GM23248 (cell line): ENCODE data around the gene QRICH2. TPM values are rescaled to one million over a fixed set of nuclear protein-coding genes. Genes with fewer than 3 reads are reported as not detected.

Source experiments
- DNase-seq: peaks from one replicate; pipeline ENCODE4 v3.0.0-alpha.2; 2015
- H2AFZ ChIP-seq: fragments of 200-600 bp; sonication (generic); 2 replicates; pipeline ENCODE4 v1.6.1; 2016; ENCODE audit warnings: antibody characterized with exemption
- H3F3A ChIP-seq: fragments of 200-600 bp; sonication (generic); 2 replicates; pipeline ENCODE4 v1.6.1; 2016; ENCODE audit warnings: mild to moderate bottlenecking, antibody characterized with exemption, mixed run types; ENCODE audit not compliant: insufficient read depth
- H3K27ac ChIP-seq: fragments of 200-600 bp; sonication (generic); 2 replicates; pipeline ENCODE4 v1.5.1; 2016; ENCODE audit warnings: mild to moderate bottlenecking
- H3K27me3 ChIP-seq: fragments of 200-600 bp; sonication (generic); replicated peaks from 2 replicates; pipeline ENCODE4 v1.6.1; 2016; ENCODE audit warnings: mild to moderate bottlenecking; ENCODE audit not compliant: insufficient read depth
- H3K36me3 ChIP-seq: fragments of 200-600 bp; sonication (generic); 2 replicates; pipeline ENCODE4 v1.6.1; 2016; ENCODE audit warnings: low read depth, mild to moderate bottlenecking
- H3K4me1 ChIP-seq: fragments of 200-600 bp; sonication (generic); 2 replicates; pipeline ENCODE4 v1.6.1; 2016; ENCODE audit warnings: mild to moderate bottlenecking; ENCODE audit not compliant: insufficient read depth
- H3K4me2 ChIP-seq: fragments of 200-600 bp; sonication (generic); one replicate; pipeline ENCODE4 v1.6.1; 2016; ENCODE audit warnings: mild to moderate bottlenecking; ENCODE audit not compliant: unreplicated experiment
- H3K4me3 ChIP-seq: fragments of 200-600 bp; sonication (generic); 2 replicates; pipeline ENCODE4 v1.5.1; 2016; ENCODE audit warnings: mild to moderate bottlenecking
- H3K79me2 ChIP-seq: fragments of 200-600 bp; sonication (generic); 2 replicates; pipeline ENCODE4 v1.6.1; 2016; ENCODE audit warnings: mild to moderate bottlenecking; ENCODE audit not compliant: insufficient read depth
- H3K9ac ChIP-seq: fragments of 200-600 bp; sonication (generic); 2 replicates; pipeline ENCODE4 v1.6.1; 2016; ENCODE audit warnings: mild to moderate bottlenecking
- H3K9me2 ChIP-seq: fragments of 200-600 bp; sonication (generic); 2 replicates; pipeline ENCODE4 v1.6.1; 2016; ENCODE audit warnings: mixed run types, mild to moderate bottlenecking, moderate library complexity; ENCODE audit not compliant: insufficient read depth
- H3K9me3 ChIP-seq: fragments of 200-600 bp; sonication (generic); one replicate; pipeline ENCODE4 v1.6.1; 2017; ENCODE audit warnings: low read depth
- H4K20me1 ChIP-seq: fragments of 200-600 bp; sonication (generic); 2 replicates; pipeline ENCODE4 v1.6.0; 2016; ENCODE audit not compliant: insufficient read depth
- EZH2 ChIP-seq: fragments of 200-600 bp; sonication (generic); IDR thresholded peaks from 2 replicates; pipeline ENCODE4 v1.6.1; 2018; ENCODE audit warnings: antibody characterized with exemption, mild to moderate bottlenecking; ENCODE audit not compliant: insufficient read depth, poor library complexity, severe bottlenecking
- EZH2phosphoT487 ChIP-seq: fragments of 200-600 bp; sonication (generic); IDR thresholded peaks from 2 replicates; pipeline ENCODE4 v1.6.1; 2018; ENCODE audit warnings: antibody characterized with exemption, moderate library complexity, mild to moderate bottlenecking, low read depth; ENCODE audit not compliant: insufficient read depth
- WGBS, 2 experiments: methylation state at CpG; one replicate each; pipeline ENCODE4 v1.1.6; 2015 to 2017; ENCODE audit warnings: low lambda C conversion rate in 2 of 2, low coverage in 1 of 2; ENCODE audit errors: missing lambda C conversion rate in 2 of 2; 5-methylcytosine and 5-hydroxymethylcytosine counted together
- in situ Hi-C: fragments of 300-500 bp; cut with MboI; formaldehyde crosslinking; loops from 2 replicates; pipeline ENCODE4 v1.15.0; 2020
- polyA plus RNA-seq: library from polyadenylated mRNA; unstranded; fragments of >200 nt; fragmentation: Nextera tagmentation; extraction: Ambion mirVana; gene quantifications from 2 replicates; pipeline ENCODE4 v1.2.1, GENCODE V29; 2016
- total RNA-seq: library from RNA; depleted of rRNA; stranded (reverse); fragments of >200 nt; shearing (Covaris generic); gene quantifications from 2 replicates; pipeline ENCODE4 v1.2.3, GENCODE V29; 2014

Gene QRICH2
- total and polyA plus RNA-seq, 2 experiments from 2014 or later: 1.3 to 4.0 TPM

GRCh38 chr17:76237859-76238313 is 70.2 kb downstream of the QRICH2 start:
- no peaks in the 10 kb centered on the region for H3K79me2 ChIP-seq
- peak; percentile 40 for DNase-seq
- no peaks in the 10 kb centered on the region for H3K36me3 ChIP-seq
- no peak overlapping the region for H3K4me3 ChIP-seq
- in situ Hi-C loops: no loop called here
- no peak overlapping the region for H3K4me2 ChIP-seq
- peaks cover 2% of the 10 kb centered on the region; the same call in 1 of the 2 replicates for H3K4me1 ChIP-seq
- H4K20me1 ChIP-seq: no peaks in the 10 kb centered on the region
- no peak overlapping the region for H2AFZ ChIP-seq
- no peak overlapping the region for H3K27ac ChIP-seq
- H3F3A ChIP-seq: peaks cover 10% of the 10 kb centered on the region
- H3K9ac ChIP-seq: no peak overlapping the region
- no peaks in the 10 kb centered on the region for H3K9me3 ChIP-seq
- WGBS, 2 experiments: 77 to 82% methylated on average over 7 of the region's 7 CpGs
- TF ChIP-seq EZH2 (no peak), EZH2phosphoT487 (no peak)
- H3K9me2 ChIP-seq: no peaks in the 10 kb centered on the region
- H3K27me3 ChIP-seq: peaks cover 31% of the 10 kb centered on the region

GRCh38 chr17:76236603-76237002 is 71.5 kb downstream of the QRICH2 start:
- no peak overlapping the region for H3K4me3 ChIP-seq
- peaks cover 23% of the 10 kb centered on the region for H3F3A ChIP-seq
- H3K27ac ChIP-seq: no peak overlapping the region
- in situ Hi-C loops: no loop called here
- no peaks in the 10 kb centered on the region for H4K20me1 ChIP-seq
- H3K9me3 ChIP-seq: no peaks in the 10 kb centered on the region
- no peaks in the 10 kb centered on the region for H3K79me2 ChIP-seq
- no peak overlapping the region for H2AFZ ChIP-seq
- no peaks in the 10 kb centered on the region for H3K36me3 ChIP-seq
- DNase-seq: no peak
- TF ChIP-seq EZH2phosphoT487: no peak
- no peak for TF ChIP-seq EZH2
- no peaks in the 10 kb centered on the region for H3K9me2 ChIP-seq
- no peak overlapping the region for H3K9ac ChIP-seq
- H3K4me1 ChIP-seq: peaks cover 10% of the 10 kb centered on the region; the same call in 1 of the 2 replicates
- peaks cover 24% of the 10 kb centered on the region for H3K27me3 ChIP-seq
- H3K4me2 ChIP-seq: no peak overlapping the region

GRCh38 chr17:76235883-76236282 is 72.2 kb downstream of the QRICH2 start:
- DNase-seq: no peak
- no peaks in the 10 kb centered on the region for H3K79me2 ChIP-seq
- no peak overlapping the region for H2AFZ ChIP-seq
- no peaks in the 10 kb centered on the region for H3K36me3 ChIP-seq
- H3K4me1 ChIP-seq: peaks cover 10% of the 10 kb centered on the region; the same call in 1 of the 2 replicates
- no peaks in the 10 kb centered on the region for H4K20me1 ChIP-seq
- no peak overlapping the region for H3K27ac ChIP-seq
- H3K9ac ChIP-seq: no peak overlapping the region
- no peak overlapping the region for H3K4me2 ChIP-seq
- no peaks in the 10 kb centered on the region for H3K9me3 ChIP-seq
- TF ChIP-seq EZH2phosphoT487 (no peak), EZH2 (no peak)
- H3K9me2 ChIP-seq: no peaks in the 10 kb centered on the region
- in situ Hi-C loops: no loop called here
- H3K4me3 ChIP-seq: no peak overlapping the region
- WGBS, 2 experiments: 87 to 88% methylated on average over 2 of the region's 2 CpGs
- peaks cover 24% of the 10 kb centered on the region for H3F3A ChIP-seq
- H3K27me3 ChIP-seq: peaks cover 17% of the 10 kb centered on the region

GRCh38 chr17:76234354-76234679 is 73.8 kb downstream of the QRICH2 start:
- in situ Hi-C loops: no loop called here
- H3K4me3 ChIP-seq: no peak overlapping the region
- H3K9me2 ChIP-seq: no peaks in the 10 kb centered on the region
- no peaks in the 10 kb centered on the region for H3K9me3 ChIP-seq
- no peaks in the 10 kb centered on the region for H4K20me1 ChIP-seq
- no peak for DNase-seq
- peaks cover 11% of the 10 kb centered on the region for H3K27me3 ChIP-seq
- H2AFZ ChIP-seq: no peak overlapping the region
- no peak overlapping the region for H3K9ac ChIP-seq
- no peak overlapping the region for H3K4me2 ChIP-seq
- no peak overlapping the region for H3K27ac ChIP-seq
- WGBS, 2 experiments: 86 to 88% methylated on average over 5 of the region's 5 CpGs
- peaks cover 10% of the 10 kb centered on the region; the same call in 1 of the 2 replicates for H3K4me1 ChIP-seq
- H3F3A ChIP-seq: peaks cover 24% of the 10 kb centered on the region
- no peaks in the 10 kb centered on the region for H3K36me3 ChIP-seq
- no peaks in the 10 kb centered on the region for H3K79me2 ChIP-seq
- TF ChIP-seq EZH2phosphoT487 (no peak), EZH2 (no peak)
